Astrocyte (in vitro differentiated cells and primary cell): ENCODE results near the gene SEC22A. TPM values are rescaled to one million over a fixed set of nuclear protein-coding genes. Genes with fewer than 3 reads are reported as not detected.

ENCODE experiments used
- DNase-seq: peaks from one replicate; pipeline ENCODE4 v3.0.0-alpha.2; 2010; ENCODE audit warnings: low read depth
- FAIRE-seq: peaks from 2 replicates; lab custom pipeline; 2011; peaks lifted over from hg19 to GRCh38; lab: Jason Lieb, UNC
- H2AFZ ChIP-seq: 2 replicates; pipeline ENCODE4 v1.6.0; 2012; ENCODE audit warnings: low read depth, low read length, inconsistent platforms
- H3K27ac ChIP-seq: 2 replicates; pipeline ENCODE4 v1.5.1; 2011; ENCODE audit warnings: low read depth, low read length, inconsistent platforms
- H3K27me3 ChIP-seq: 2 replicates; pipeline ENCODE4 v1.6.0; 2011; ENCODE audit warnings: low read length, inconsistent platforms; ENCODE audit not compliant: insufficient read depth
- H3K36me3 ChIP-seq: 2 replicates; pipeline ENCODE4 v1.5.1; 2011; ENCODE audit warnings: low read length, inconsistent platforms; ENCODE audit not compliant: insufficient read depth
- H3K4me1 ChIP-seq: 2 replicates; pipeline ENCODE4 v1.5.1; 2011; ENCODE audit warnings: low read length, inconsistent platforms; ENCODE audit not compliant: insufficient read depth
- H3K4me2 ChIP-seq: 2 replicates; pipeline ENCODE4 v1.6.0; 2012; ENCODE audit warnings: low read length, inconsistent platforms
- H3K4me3 ChIP-seq: 2 replicates; pipeline ENCODE4 v1.5.1; 2011; ENCODE audit warnings: low read depth, mild to moderate bottlenecking, low read length, inconsistent platforms; ENCODE audit not compliant: insufficient read depth
- H3K79me2 ChIP-seq: 2 replicates; pipeline ENCODE4 v1.6.0; 2012; ENCODE audit warnings: mild to moderate bottlenecking, low read length, inconsistent platforms; ENCODE audit not compliant: insufficient read depth
- H3K9ac ChIP-seq: 2 replicates; pipeline ENCODE4 v1.6.0; 2012; ENCODE audit warnings: mild to moderate bottlenecking, low read length, inconsistent platforms
- H3K9me3 ChIP-seq: 2 replicates; pipeline ENCODE4 v1.5.1; 2012; ENCODE audit warnings: low read depth, mild to moderate bottlenecking, low read length, inconsistent platforms; ENCODE audit not compliant: insufficient read depth
- H4K20me1 ChIP-seq: 2 replicates; pipeline ENCODE4 v1.6.0; 2012; ENCODE audit warnings: low read length, inconsistent platforms; ENCODE audit not compliant: insufficient read depth
- H3K27ac Mint-ChIP-seq: one replicate; pipeline ENCODE4 v1.8.0; 2021; ENCODE audit warnings: mild to moderate bottlenecking, mixed read lengths; ENCODE audit not compliant: unreplicated experiment
- H3K27me3 Mint-ChIP-seq: one replicate; pipeline ENCODE4 v1.8.0; 2021; ENCODE audit warnings: low read depth, mixed read lengths; ENCODE audit not compliant: unreplicated experiment
- H3K36me3 Mint-ChIP-seq: one replicate; pipeline ENCODE4 v1.8.0; 2021; ENCODE audit warnings: low read depth, mixed read lengths; ENCODE audit not compliant: unreplicated experiment
- H3K4me1 Mint-ChIP-seq: one replicate; pipeline ENCODE4 v1.8.0; 2021; ENCODE audit warnings: low read depth, mixed read lengths; ENCODE audit not compliant: unreplicated experiment
- H3K4me3 Mint-ChIP-seq: one replicate; pipeline ENCODE4 v1.8.0; 2021; ENCODE audit warnings: mild to moderate bottlenecking, moderate library complexity, mixed read lengths; ENCODE audit not compliant: unreplicated experiment
- H3K9me3 Mint-ChIP-seq: one replicate; pipeline ENCODE4 v1.8.0; 2021; ENCODE audit warnings: mild to moderate bottlenecking, mixed read lengths; ENCODE audit not compliant: unreplicated experiment
- EZH2 ChIP-seq: IDR thresholded peaks from 2 replicates; pipeline ENCODE4 v1.6.1; 2012; ENCODE audit warnings: mild to moderate bottlenecking, low read length, inconsistent platforms; ENCODE audit not compliant: insufficient read depth
- total RNA-seq: library from RNA; stranded (reverse); gene quantifications from 2 replicates; pipeline ENCODE4 v1.2.1, GENCODE V29; 2021
- TF ChIP-seq, protein P1 (sequence below): IDR thresholded peaks from 2 replicates; pipeline ENCODE4 v1.5.1; 2011; ENCODE audit warnings: low read depth, mild to moderate bottlenecking, inconsistent platforms, low read length, moderate library complexity; ENCODE audit not compliant: insufficient read depth

The SEC22A gene
- total RNA-seq, 1 donor from 2014 or later, result 10.9 TPM

DNA sequence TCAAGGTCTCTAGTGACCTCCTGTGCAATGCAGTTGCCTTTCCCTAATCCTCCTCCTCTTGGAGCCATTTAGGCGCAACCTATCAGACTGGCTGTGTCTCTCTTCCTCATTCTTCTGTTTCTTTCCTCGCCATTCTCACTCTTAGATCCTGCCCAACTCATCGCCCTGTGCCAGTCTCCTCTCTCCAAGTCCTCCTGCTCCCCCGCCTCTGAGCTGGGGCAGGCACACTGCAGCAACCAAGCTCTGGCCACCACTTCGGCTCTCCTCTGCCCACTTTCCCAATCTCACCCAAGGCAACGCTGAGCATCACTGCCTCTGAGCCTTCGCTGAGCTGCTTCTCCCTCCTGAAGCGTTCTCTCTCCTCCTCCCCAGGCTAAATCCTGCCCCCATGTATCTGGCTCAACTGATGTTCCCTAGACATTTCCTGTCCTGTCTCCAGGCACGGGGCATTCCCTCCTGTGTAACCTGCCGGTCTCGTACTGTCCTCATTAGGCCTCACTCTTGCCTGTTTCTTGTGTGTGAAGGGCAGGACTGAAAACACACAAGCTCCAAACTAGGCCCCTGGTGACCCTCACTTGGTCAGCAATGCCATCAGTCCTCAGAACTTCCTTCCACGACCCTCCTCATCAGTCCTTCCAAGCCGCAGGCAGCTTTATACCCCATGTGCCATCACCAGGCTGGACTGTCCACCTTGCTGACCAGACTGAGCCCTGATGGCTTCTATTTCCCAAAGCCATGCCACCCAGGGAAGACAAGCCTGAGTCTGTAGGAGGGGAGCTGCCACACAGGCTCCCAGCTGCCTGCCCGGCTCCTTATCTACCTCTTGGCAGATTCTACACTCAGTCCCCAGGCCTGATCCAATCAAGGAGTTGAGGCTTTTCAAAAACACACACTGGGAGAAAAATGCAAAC, 85.6 kb downstream of the SEC22A start:
- Histone ChIP-seq H2AFZ (no peak overlapping the region), H3K79me2 (no peaks in the 10 kb centered on the region), H3K9ac (no peak overlapping the region), H3K4me1 (no peaks in the 10 kb centered on the region), H3K4me3 (no peak overlapping the region), H3K36me3 (no peaks in the 10 kb centered on the region), H4K20me1 (peaks cover 10% of the 10 kb centered on the region), H3K27ac (no peak overlapping the region), H3K27me3 (no peaks in the 10 kb centered on the region), H3K9me3 (no peaks in the 10 kb centered on the region), H3K4me2 (no peak overlapping the region)
- peaks cover 23% of the 10 kb centered on the region for H3K27me3 Mint-ChIP-seq
- peaks cover 6% of the 10 kb centered on the region for H3K9me3 Mint-ChIP-seq
- DNase-seq, result no peak
- no peak for TF ChIP-seq EZH2
- TF ChIP-seq, protein P1, sequence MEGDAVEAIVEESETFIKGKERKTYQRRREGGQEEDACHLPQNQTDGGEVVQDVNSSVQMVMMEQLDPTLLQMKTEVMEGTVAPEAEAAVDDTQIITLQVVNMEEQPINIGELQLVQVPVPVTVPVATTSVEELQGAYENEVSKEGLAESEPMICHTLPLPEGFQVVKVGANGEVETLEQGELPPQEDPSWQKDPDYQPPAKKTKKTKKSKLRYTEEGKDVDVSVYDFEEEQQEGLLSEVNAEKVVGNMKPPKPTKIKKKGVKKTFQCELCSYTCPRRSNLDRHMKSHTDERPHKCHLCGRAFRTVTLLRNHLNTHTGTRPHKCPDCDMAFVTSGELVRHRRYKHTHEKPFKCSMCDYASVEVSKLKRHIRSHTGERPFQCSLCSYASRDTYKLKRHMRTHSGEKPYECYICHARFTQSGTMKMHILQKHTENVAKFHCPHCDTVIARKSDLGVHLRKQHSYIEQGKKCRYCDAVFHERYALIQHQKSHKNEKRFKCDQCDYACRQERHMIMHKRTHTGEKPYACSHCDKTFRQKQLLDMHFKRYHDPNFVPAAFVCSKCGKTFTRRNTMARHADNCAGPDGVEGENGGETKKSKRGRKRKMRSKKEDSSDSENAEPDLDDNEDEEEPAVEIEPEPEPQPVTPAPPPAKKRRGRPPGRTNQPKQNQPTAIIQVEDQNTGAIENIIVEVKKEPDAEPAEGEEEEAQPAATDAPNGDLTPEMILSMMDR, result no peak
- H3K36me3 Mint-ChIP-seq, result peaks cover 4% of the 10 kb centered on the region
- H3K27ac Mint-ChIP-seq, result no peak overlapping the region
- no peak for FAIRE-seq
- H3K4me1 Mint-ChIP-seq, result no peaks in the 10 kb centered on the region
- no peak overlapping the region for H3K4me3 Mint-ChIP-seq

DNA sequence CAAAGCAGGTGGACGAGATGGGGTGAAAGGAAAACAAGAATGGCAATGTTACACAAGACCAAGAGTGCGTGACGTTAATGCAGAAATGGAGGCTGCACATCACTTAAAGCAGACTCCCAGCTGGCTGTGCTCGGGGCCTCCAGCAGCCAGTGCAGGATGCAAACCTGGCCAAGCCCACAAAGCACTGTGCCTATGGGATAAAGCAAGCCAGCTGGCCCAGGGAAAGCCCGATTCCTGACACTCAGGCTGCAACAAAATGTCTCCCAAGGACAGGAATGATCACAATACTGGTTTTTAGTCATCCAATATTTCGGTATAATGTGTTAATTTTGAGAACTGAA, 86.2 kb downstream of the SEC22A start:
- peaks cover 6% of the 10 kb centered on the region for H3K9me3 Mint-ChIP-seq
- Histone ChIP-seq H3K27ac (no peak overlapping the region), H3K4me2 (no peak overlapping the region), H2AFZ (no peak overlapping the region), H4K20me1 (peaks cover 10% of the 10 kb centered on the region), H3K4me3 (no peak overlapping the region), H3K4me1 (no peaks in the 10 kb centered on the region), H3K9me3 (no peaks in the 10 kb centered on the region), H3K36me3 (no peaks in the 10 kb centered on the region), H3K27me3 (no peaks in the 10 kb centered on the region), H3K79me2 (no peaks in the 10 kb centered on the region), H3K9ac (no peak overlapping the region)
- DNase-seq (no peak), FAIRE-seq (no peak)
- H3K4me1 Mint-ChIP-seq, result no peaks in the 10 kb centered on the region
- TF ChIP-seq, protein P1, result no peak
- no peak overlapping the region for H3K4me3 Mint-ChIP-seq
- H3K27ac Mint-ChIP-seq, result no peak overlapping the region
- peaks cover 4% of the 10 kb centered on the region for H3K36me3 Mint-ChIP-seq
- peaks cover 23% of the 10 kb centered on the region for H3K27me3 Mint-ChIP-seq
